HCT116 (cell line): ENCODE data around the gene DMXL2.

ENCODE experiments used
- JUND ChIP-seq: IDR thresholded peaks from 2 replicates; pipeline ENCODE4 v1.6.1; 2012
- SIN3A ChIP-seq: IDR thresholded peaks from 2 replicates; pipeline ENCODE4 v1.6.1; 2012; ENCODE audit warnings: low read depth
- SRF ChIP-seq: IDR thresholded peaks from 2 replicates; pipeline ENCODE4 v1.6.1; 2012; ENCODE audit warnings: low read depth
- TF ChIP-seq, protein P1 (sequence below): IDR thresholded peaks from 2 replicates; pipeline ENCODE4 v1.6.1; 2012; ENCODE audit warnings: low read depth
- TF ChIP-seq, protein P2 (sequence below), 3 experiments: fragments of 200-600 bp in 1 of 3; sonication (generic) in 1 of 3; IDR thresholded peaks in 2 of 3; conservative IDR thresholded peaks in 1 of 3; 2 replicates each; pipeline ENCODE4 v1.5.1; 2012 to 2017; ENCODE audit warnings: low read depth in 2 of 3, low read length in 2 of 3, antibody characterized with exemption in 1 of 3, borderline replicate concordance in 1 of 3, control low read depth in 1 of 3, mild to moderate bottlenecking in 1 of 3, mixed read lengths in 1 of 3, mixed run types in 1 of 3, moderate library complexity in 1 of 3; ENCODE audit not compliant: insufficient read depth in 1 of 3

DNA sequence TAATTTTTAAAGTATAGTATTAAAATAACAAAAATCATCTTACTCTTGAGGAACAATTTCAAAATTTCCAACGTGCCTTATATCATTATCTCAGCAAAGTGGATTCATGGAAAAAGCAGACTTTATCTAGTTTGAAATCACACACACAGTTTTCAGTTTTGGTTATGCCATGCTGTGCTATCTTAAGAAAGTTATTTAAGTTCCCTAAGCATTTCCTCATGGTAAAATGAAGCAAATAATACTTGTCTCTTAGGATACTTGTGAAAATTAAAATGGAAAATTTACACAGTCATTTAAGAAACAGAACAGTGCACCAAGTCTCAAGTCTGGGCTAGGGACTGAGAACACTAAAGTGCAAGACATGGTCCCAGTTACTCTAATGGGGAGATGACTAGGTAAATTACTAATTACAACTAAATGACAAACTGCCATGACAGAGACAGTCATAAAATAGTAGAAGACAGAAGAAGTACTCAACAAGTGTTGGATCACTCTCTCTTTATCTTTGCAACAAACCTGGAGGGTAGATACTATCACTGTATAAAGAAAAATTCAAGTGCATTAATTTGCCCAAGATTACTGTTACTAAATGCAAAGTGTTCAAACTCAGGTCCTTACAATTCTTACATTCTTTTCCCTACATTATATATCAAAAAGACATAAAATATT, 44.8 kb downstream of the DMXL2 start:
- TF ChIP-seq JUND (no peak), SIN3A (no peak), SRF (no peak)
- TF ChIP-seq, protein P1, sequence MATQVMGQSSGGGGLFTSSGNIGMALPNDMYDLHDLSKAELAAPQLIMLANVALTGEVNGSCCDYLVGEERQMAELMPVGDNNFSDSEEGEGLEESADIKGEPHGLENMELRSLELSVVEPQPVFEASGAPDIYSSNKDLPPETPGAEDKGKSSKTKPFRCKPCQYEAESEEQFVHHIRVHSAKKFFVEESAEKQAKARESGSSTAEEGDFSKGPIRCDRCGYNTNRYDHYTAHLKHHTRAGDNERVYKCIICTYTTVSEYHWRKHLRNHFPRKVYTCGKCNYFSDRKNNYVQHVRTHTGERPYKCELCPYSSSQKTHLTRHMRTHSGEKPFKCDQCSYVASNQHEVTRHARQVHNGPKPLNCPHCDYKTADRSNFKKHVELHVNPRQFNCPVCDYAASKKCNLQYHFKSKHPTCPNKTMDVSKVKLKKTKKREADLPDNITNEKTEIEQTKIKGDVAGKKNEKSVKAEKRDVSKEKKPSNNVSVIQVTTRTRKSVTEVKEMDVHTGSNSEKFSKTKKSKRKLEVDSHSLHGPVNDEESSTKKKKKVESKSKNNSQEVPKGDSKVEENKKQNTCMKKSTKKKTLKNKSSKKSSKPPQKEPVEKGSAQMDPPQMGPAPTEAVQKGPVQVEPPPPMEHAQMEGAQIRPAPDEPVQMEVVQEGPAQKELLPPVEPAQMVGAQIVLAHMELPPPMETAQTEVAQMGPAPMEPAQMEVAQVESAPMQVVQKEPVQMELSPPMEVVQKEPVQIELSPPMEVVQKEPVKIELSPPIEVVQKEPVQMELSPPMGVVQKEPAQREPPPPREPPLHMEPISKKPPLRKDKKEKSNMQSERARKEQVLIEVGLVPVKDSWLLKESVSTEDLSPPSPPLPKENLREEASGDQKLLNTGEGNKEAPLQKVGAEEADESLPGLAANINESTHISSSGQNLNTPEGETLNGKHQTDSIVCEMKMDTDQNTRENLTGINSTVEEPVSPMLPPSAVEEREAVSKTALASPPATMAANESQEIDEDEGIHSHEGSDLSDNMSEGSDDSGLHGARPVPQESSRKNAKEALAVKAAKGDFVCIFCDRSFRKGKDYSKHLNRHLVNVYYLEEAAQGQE = no peak
- TF ChIP-seq, protein P2, sequence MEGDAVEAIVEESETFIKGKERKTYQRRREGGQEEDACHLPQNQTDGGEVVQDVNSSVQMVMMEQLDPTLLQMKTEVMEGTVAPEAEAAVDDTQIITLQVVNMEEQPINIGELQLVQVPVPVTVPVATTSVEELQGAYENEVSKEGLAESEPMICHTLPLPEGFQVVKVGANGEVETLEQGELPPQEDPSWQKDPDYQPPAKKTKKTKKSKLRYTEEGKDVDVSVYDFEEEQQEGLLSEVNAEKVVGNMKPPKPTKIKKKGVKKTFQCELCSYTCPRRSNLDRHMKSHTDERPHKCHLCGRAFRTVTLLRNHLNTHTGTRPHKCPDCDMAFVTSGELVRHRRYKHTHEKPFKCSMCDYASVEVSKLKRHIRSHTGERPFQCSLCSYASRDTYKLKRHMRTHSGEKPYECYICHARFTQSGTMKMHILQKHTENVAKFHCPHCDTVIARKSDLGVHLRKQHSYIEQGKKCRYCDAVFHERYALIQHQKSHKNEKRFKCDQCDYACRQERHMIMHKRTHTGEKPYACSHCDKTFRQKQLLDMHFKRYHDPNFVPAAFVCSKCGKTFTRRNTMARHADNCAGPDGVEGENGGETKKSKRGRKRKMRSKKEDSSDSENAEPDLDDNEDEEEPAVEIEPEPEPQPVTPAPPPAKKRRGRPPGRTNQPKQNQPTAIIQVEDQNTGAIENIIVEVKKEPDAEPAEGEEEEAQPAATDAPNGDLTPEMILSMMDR (IDR thresholded peaks at IDR 0.05 in 2 of 3, conservative IDR thresholded peaks at IDR 0.05 in 1 of 3; ENCODE audit: borderline replicate concordance in 1 of 3, insufficient read depth in 1 of 3, low read depth in 2 of 3, low read length in 2 of 3) = no peak
